K562 (cell line): ENCODE measurements around the gene ERFL. TPM values are rescaled to one million over a fixed set of nuclear protein-coding genes. Genes with fewer than 3 reads are reported as not detected.

Experiments used
- ATAC-seq: fragments of 200-7000 bp; cut with Tn5 transposase; 3 replicates; pipeline ENCODE4 v1.9.1; 2020; ENCODE audit warnings: moderate library complexity
- BruUV-seq: library from RNA; stranded (reverse); fragments of 400-500 nt; replicated peaks from 2 replicates; lab custom pipeline; 2021; lab: Mats Ljungman, UMichigan
- CTCF ChIA-PET: fragments of 300-600 bp; formaldehyde crosslinking; extraction: SDS; loops from one replicate; lab custom pipeline; 2021; ENCODE audit warnings: low intra/inter-chr PET ratio; lab: Yijun Ruan, JAX
- POLR2A ChIA-PET: fragments of 300-600, 350-650 bp; sonication (Branson Sonifier 250); formaldehyde crosslinking; extraction: SDS; loops from one replicate; lab custom pipeline; 2021; ENCODE audit warnings: antibody characterized with exemption, inconsistent platforms; lab: Yijun Ruan, JAX
- DNase-seq, 4 experiments: peaks; one replicate each; pipeline versions ENCODE4 v3.0.0 to v3.0.0-alpha.2; 2011 to 2018; ENCODE audit warnings: low spot score in 3 of 4, mixed read lengths in 3 of 4; ENCODE audit errors: extremely low read depth in 1 of 4
- FAIRE-seq: peaks from 2 replicates; lab custom pipeline; 2011; peaks lifted over from hg19 to GRCh38; lab: Jason Lieb, UNC
- H2AFZ ChIP-seq: 2 replicates; pipeline ENCODE4 v1.6.0; 2011; ENCODE audit warnings: low read depth, low read length, control low read depth, inconsistent platforms
- H3K27ac ChIP-seq: fragments of 200-600 bp; 3 replicates; pipeline ENCODE4 v1.8.0; 2011; ENCODE audit warnings: low read depth, mild to moderate bottlenecking, control low read depth, inconsistent platforms, low read length, moderate library complexity, mixed read lengths; ENCODE audit errors: extremely low read depth
- H3K27me3 ChIP-seq, 2 experiments: fragments of 300-600 bp in 1 of 2; 2 replicates in 1 of 2; 3 replicates in 1 of 2; pipeline versions ENCODE4 v1.6.0 to v1.8.0; 2011; ENCODE audit warnings: inconsistent platforms in 2 of 2, low read length in 2 of 2, mild to moderate bottlenecking in 1 of 2, mixed read lengths in 1 of 2, moderate library complexity in 1 of 2; ENCODE audit not compliant: control insufficient read depth in 2 of 2, insufficient read depth in 2 of 2
- H3K36me3 ChIP-seq: fragments of 300-600 bp; 3 replicates; pipeline ENCODE4 v1.8.0; 2011; ENCODE audit warnings: mild to moderate bottlenecking, low read length, inconsistent platforms; ENCODE audit not compliant: control insufficient read depth, insufficient read depth
- H3K4me1 ChIP-seq, 2 experiments: fragments of 200-600 bp in 1 of 2; replicated peaks in 1 of 2; 2 replicates in 1 of 2; 3 replicates in 1 of 2; pipeline versions ENCODE4 v1.5.1 to v1.8.0; 2011; ENCODE audit warnings: inconsistent platforms in 2 of 2, low read length in 2 of 2, mild to moderate bottlenecking in 1 of 2, mixed read lengths in 1 of 2, moderate library complexity in 1 of 2; ENCODE audit not compliant: control insufficient read depth in 2 of 2, insufficient read depth in 2 of 2
- H3K4me2 ChIP-seq: 2 replicates; pipeline ENCODE4 v1.6.1; 2011; ENCODE audit warnings: low read length, control low read depth, inconsistent platforms, mixed read lengths; ENCODE audit not compliant: insufficient read depth
- H3K4me3 ChIP-seq: fragments of 200-600 bp; sonication (generic), shearing (Covaris generic); 2 replicates; pipeline ENCODE4 v1.5.1; 2016; ENCODE audit warnings: control low read depth, inconsistent platforms
- H3K79me2 ChIP-seq: fragments of 200-600 bp; 3 replicates; pipeline ENCODE4 v1.8.0; 2011; ENCODE audit warnings: low read length, inconsistent platforms; ENCODE audit not compliant: control insufficient read depth, insufficient read depth
- H3K9ac ChIP-seq, 2 experiments: 2 replicates each; pipeline versions ENCODE4 v1.6.0 to v1.6.1; 2011; ENCODE audit warnings: low read depth in 2 of 2, low read length in 2 of 2, control low read depth in 1 of 2, inconsistent platforms in 1 of 2, mild to moderate bottlenecking in 1 of 2, mixed read lengths in 1 of 2; ENCODE audit not compliant: insufficient read depth in 1 of 2
- H3K9me1 ChIP-seq: one replicate; pipeline ENCODE4 v1.6.0; 2011; ENCODE audit warnings: inconsistent platforms, mild to moderate bottlenecking, low read length, moderate library complexity; ENCODE audit not compliant: control insufficient read depth, insufficient read depth
- H3K9me3 ChIP-seq: replicated peaks from 2 replicates; pipeline ENCODE4 v1.5.1; 2011; ENCODE audit warnings: low read depth, low read length, inconsistent platforms; ENCODE audit not compliant: control insufficient read depth, insufficient read depth
- H4K20me1 ChIP-seq: replicated peaks from 2 replicates; pipeline ENCODE4 v1.6.1; 2011; ENCODE audit warnings: low read length, inconsistent platforms, mixed read lengths; ENCODE audit not compliant: control insufficient read depth, insufficient read depth
- CTBP1 ChIP-seq: fragments of 450-650 bp; IDR thresholded peaks from 2 replicates; pipeline ENCODE4 v1.6.1; 2016; ENCODE audit warnings: borderline replicate concordance
- DNMT1 ChIP-seq: fragments of 450-650 bp; IDR thresholded peaks from 2 replicates; pipeline ENCODE4 v1.6.1; 2016; ENCODE audit warnings: antibody characterized with exemption, mild to moderate bottlenecking
- GTF2A2 ChIP-seq: IDR thresholded peaks from 2 replicates; pipeline ENCODE4 v1.6.1; 2016; ENCODE audit warnings: mild to moderate bottlenecking, missing genetic modification characterization, missing compliant biosample characterization
- HNRNPLL ChIP-seq: fragments of 200-400 bp; formaldehyde crosslinking; IDR thresholded peaks from 2 replicates; pipeline ENCODE4 v1.6.1; 2017; ENCODE audit warnings: low read length, low read depth, mild to moderate bottlenecking; ENCODE audit not compliant: poor library complexity, severe bottlenecking
- MTA1 ChIP-seq: fragments of 450-650 bp; IDR thresholded peaks from 2 replicates; pipeline ENCODE4 v1.6.1; 2017; ENCODE audit warnings: borderline replicate concordance
- SIN3B ChIP-seq: fragments of 450-650 bp; IDR thresholded peaks from 2 replicates; pipeline ENCODE4 v1.6.1; 2017; ENCODE audit warnings: low read depth, mild to moderate bottlenecking, moderate library complexity
- STAT6 ChIP-seq: sonication (generic); formaldehyde crosslinking; IDR thresholded peaks from 2 replicates; pipeline ENCODE4 v1.8.1; 2023; ENCODE audit warnings: mild to moderate bottlenecking, missing genetic modification reagents
- ZBTB8A ChIP-seq: fragments of 450-650 bp; IDR thresholded peaks from 2 replicates; pipeline ENCODE4 v1.6.1; 2018; ENCODE audit warnings: mild to moderate bottlenecking, moderate library complexity; ENCODE audit not compliant: partially characterized antibody
- ZNF239 ChIP-seq: fragments of 250-450 bp; sonication (Bioruptor Pico); IDR thresholded peaks from 2 replicates; pipeline ENCODE4 v1.4.0; 2020; ENCODE audit warnings: mild to moderate bottlenecking
- ZNF740 ChIP-seq, 3 experiments: fragments of 200-800 bp in 1 of 3; sonication (Bioruptor generic) in 1 of 3; sonication (generic) in 1 of 3; formaldehyde crosslinking in 1 of 3; IDR thresholded peaks; 2 replicates each; pipeline versions ENCODE4 v1.6.1 to v1.8.0; 2016 to 2022; ENCODE audit warnings: mild to moderate bottlenecking in 2 of 3, missing compliant biosample characterization in 2 of 3, missing genetic modification characterization in 2 of 3, missing genetic modification reagents in 1 of 3
- WGBS: fragments of 100-300 bp; shearing (Covaris generic); methylation state at CpG from one replicate; pipeline ENCODE4 v1.1.6; 2016; ENCODE audit warnings: low coverage, mixed read lengths; ENCODE audit not compliant: insufficient coverage; ENCODE audit errors: missing lambda C conversion rate; 5-methylcytosine and 5-hydroxymethylcytosine counted together
- in situ Hi-C: fragments of 300-500 bp; cut with MboI; formaldehyde crosslinking; loops from 4 replicates; pipeline ENCODE4 v1.15.0; 2018; ENCODE audit warnings: inconsistent platforms, mixed read lengths
- intact Hi-C: fragments of 100-400 bp; cut with micrococcal nuclease; formaldehyde crosslinking; loops from 2 replicates; pipeline ENCODE4 v1.14.2; 2022
- polyA plus RNA-seq, 8 experiments: library from polyadenylated mRNA; depleted of rRNA in 4 of 8; stranded (reverse) in 5 of 8; unstranded in 3 of 8; fragments of >200 nt; fragmentation: Nextera tagmentation in 2 of 8; fragmentation: Illumina TruSeq in 1 of 8; extraction: Ambion mirVana in 2 of 8; extraction: Trizol in 1 of 8; gene quantifications; 2 replicates each; pipeline versions ENCODE4 v1.2.1 to v1.2.3, GENCODE V29; 2011 to 2014; ENCODE audit warnings: inconsistent platforms in 1 of 8, missing spikeins in 1 of 8
- total RNA-seq, 7 experiments: library from RNA; depleted of rRNA in 6 of 7; stranded (reverse); fragments of >200 nt in 6 of 7; fragmentation: Illumina TruSeq in 2 of 7; extraction: Trizol in 2 of 7; gene quantifications; 2 replicates each; pipeline versions ENCODE4 v1.2.1 to v1.2.3, GENCODE V29; 2011 to 2021; ENCODE audit warnings: low replicate concordance in 1 of 7

The ERFL gene
- total and polyA plus RNA-seq, 9 of the 15 experiments (the other 6 are each of a cell fraction or from before 2014, with no cell fraction given), result 0.07 to 0.75 (median 0.32) TPM; not detected in 4

GRCh38 chr19:41928221-41928683 lies at the start of gene ERFL (continued):
- TF ChIP-seq ZNF740 (CRISPR knock-in tag; IDR thresholded peaks at IDR 0.05) (no peak), ZNF740 (tag; IDR thresholded peaks at IDR 0.05) (no peak), GTF2A2 (tag) (no peak), SIN3B (peak; percentile 34; the same call in 1 of the 2 replicates), HNRNPLL (peak; percentile 30), DNMT1 (no peak)

GRCh38 chr19:41977916-41978315 lies 49.7 kb upstream of the ERFL start:
- H2AFZ ChIP-seq, result no peak overlapping the region
- ATAC-seq (no peak), DNase-seq (no peak), FAIRE-seq (no peak)
- no peaks in the 10 kb centered on the region for H3K9me3 ChIP-seq
- WGBS, result 4% methylated on average over 22 of the region's 22 CpGs
- H3K9me1 ChIP-seq, result peaks cover 2% of the 10 kb centered on the region
- H4K20me1 ChIP-seq, result peaks cover 2% of the 10 kb centered on the region
- no peak overlapping the region for H3K4me3 ChIP-seq
- H3K27ac ChIP-seq, result no peak overlapping the region
- H3K27me3 ChIP-seq, result peaks cover 37 to 63% of the 10 kb centered on the region in 2 experiments
- no TSS peak for BruUV-seq
- peaks cover 0 to 15% of the 10 kb centered on the region in 2 experiments; a peak in 2 of 5 replicates for H3K4me1 ChIP-seq
- no peaks in the 10 kb centered on the region for H3K36me3 ChIP-seq
- intact Hi-C loops (no loop called here), in situ Hi-C loops (no loop called here)
- no peak overlapping the region for H3K4me2 ChIP-seq
- ChIA-PET POLR2A (interaction anchor here (1.2 kb wide), 1 partner anchor 19 kb away, joined by 3 read pairs; the partner anchor contains the start of gene RABAC1), CTCF (interaction anchor here (0.6 kb wide), 1 partner anchor 142 kb away, joined by 4 read pairs; no protein-coding TSS in a partner anchor)
- no peaks in the 10 kb centered on the region for H3K79me2 ChIP-seq
- no peak overlapping the region for H3K9ac ChIP-seq
- TF ChIP-seq MTA1 (no peak), STAT6 (CRISPR knock-in tag) (no peak), ZBTB8A (no peak), ZNF239 (CRISPR knock-in tag) (no peak), CTBP1 (no peak)
